ENCODE data around the gene GRN. TPM values are rescaled to one million over a fixed set of nuclear protein-coding genes. Genes with fewer than 3 reads are reported as not detected.

The GRN gene
- total and polyA plus RNA-seq, 2 of the 8 experiments (the other 6 are each of a cell fraction or from before 2014, with no cell fraction given) = 108 to 387 TPM

GRCh38 chr17:44378171-44378705 is 33.1 kb downstream of the GRN start:
- ChIA-PET CTCF (ENCODE audit: partially characterized antibody) (interaction anchor here (1.4 to 13.8 kb wide), 5 partner anchors 7 to 27 kb away, joined by 4 to 177 read pairs (median 5); partner anchors contain the start of gene FAM171A2), POLR2A (ENCODE audit: partially characterized antibody) (interaction anchor here (0.6 to 1.7 kb wide), 3 partner anchors 9 to 134 kb away, joined by 3 to 9 read pairs (median 4); no protein-coding TSS in a partner anchor)
- Histone ChIP-seq H2BK120ac (replicated peaks; ENCODE audit: low read depth, low read length) (no peak overlapping the region), H3K79me2 (ENCODE audit: control insufficient read depth in 1 of 2, insufficient read depth in 2 of 2, low read length in 2 of 2) (no peaks in the 10 kb centered on the region), H3K9me3 (ENCODE audit: insufficient read depth in 2 of 2, low read depth in 1 of 2, low read length in 1 of 2) (no peaks in the 10 kb centered on the region), H3K4me1 (replicated peaks in 1 of 4; ENCODE audit: control insufficient read depth in 3 of 4, insufficient read depth in 4 of 4, low read length in 3 of 4) (peaks cover 4 to 20% (median 14%) of the 10 kb centered on the region in 4 experiments; a peak in 6 of 7 replicates), H2AFZ (ENCODE audit: low read length) (no peak overlapping the region), H3K4ac (replicated peaks; ENCODE audit: insufficient read length, low read depth, low read length) (no peak overlapping the region), H4K8ac (ENCODE audit: extremely low read depth, insufficient read depth, low read length) (peak overlapping the region; percentile 22; the same call in 1 of the 2 replicates), H4K20me1 (replicated peaks in 1 of 2; ENCODE audit: control insufficient read depth in 1 of 2, insufficient read depth in 2 of 2, low read length in 2 of 2) (peaks cover 2 to 4% of the 10 kb centered on the region in 2 experiments), H3K56ac (replicated peaks; ENCODE audit: insufficient read length, low read depth, low read length) (no peak overlapping the region), H4K91ac (replicated peaks; ENCODE audit: insufficient read length, low read length) (no peak overlapping the region), H2AK5ac (ENCODE audit: low read depth, low read length) (no peak overlapping the region), H3K27ac (ENCODE audit: low read depth, low read length) (no peak overlapping the region), H3K79me1 (ENCODE audit: low read depth, low read length) (no peaks in the 10 kb centered on the region), H2BK12ac (ENCODE audit: low read depth, low read length) (no peak overlapping the region), H3K27me3 (replicated peaks in 1 of 4; ENCODE audit: control insufficient read depth in 3 of 4, extremely low read depth in 1 of 4, insufficient read depth in 3 of 4, low read length in 3 of 4) (peaks cover 0 to 5% (median 3%) of the 10 kb centered on the region in 4 experiments; a peak in 6 of 7 replicates), H3K18ac (ENCODE audit: extremely low read depth, low read length) (no peak overlapping the region), H3K9ac (replicated peaks in 1 of 4; ENCODE audit: extremely low read depth in 1 of 4, low read depth in 3 of 4, low read length in 3 of 4) (no peak overlapping the region), H2BK15ac (ENCODE audit: low read length) (no peak overlapping the region), H3K14ac (ENCODE audit: insufficient read length) (no peak overlapping the region), H3K36me3 (ENCODE audit: control insufficient read depth in 2 of 4, insufficient read depth in 4 of 4, low read length in 3 of 4) (no peaks in the 10 kb centered on the region), H3K23me2 (ENCODE audit: low read depth, low read length) (peaks cover 5% of the 10 kb centered on the region; the same call in 1 of the 2 replicates), H2BK5ac (ENCODE audit: low read depth, low read length) (no peak overlapping the region), H3K4me2 (ENCODE audit: insufficient read depth in 1 of 2, low read depth in 2 of 2, low read length in 2 of 2) (no peak overlapping the region), H3K4me3 (ENCODE audit: extremely low read depth in 1 of 4, insufficient read depth in 2 of 4, low read depth in 3 of 4, low read length in 4 of 4) (no peak overlapping the region), H2BK20ac (ENCODE audit: low read length) (no peak overlapping the region), H4K5ac (ENCODE audit: insufficient read length, low read depth, low read length) (no peak overlapping the region), H3K23ac (ENCODE audit: insufficient read length) (no peak overlapping the region)
- DNase-seq (ENCODE audit: low read depth in 1 of 2, low spot score in 2 of 2) = no peak
- 85% methylated on average over 14 of the region's 14 CpGs; no CpG with 5 or more reads in 1 of the 2 experiments for WGBS, 2 experiments (ENCODE audit: extremely low coverage in 1 of 2, insufficient coverage in 1 of 2, insufficient read length in 1 of 2, insufficient replicate concordance in 2 of 2, low coverage in 1 of 2, low lambda C conversion rate in 2 of 2, missing lambda C conversion rate in 1 of 2)
- no peak for FAIRE-seq
- TF ChIP-seq TEAD4 (IDR thresholded peaks at IDR 0.05; ENCODE audit: low read depth, low read length) = no peak
